GM23248 (cell line): ENCODE data around the gene FAM222B. TPM values are rescaled to one million over a fixed set of nuclear protein-coding genes. Genes with fewer than 3 reads are reported as not detected.

ENCODE experiments used
- DNase-seq: peaks from one replicate; pipeline ENCODE4 v3.0.0-alpha.2; 2015
- H2AFZ ChIP-seq: fragments of 200-600 bp; sonication (generic); 2 replicates; pipeline ENCODE4 v1.6.1; 2016; ENCODE audit warnings: antibody characterized with exemption
- H3F3A ChIP-seq: fragments of 200-600 bp; sonication (generic); 2 replicates; pipeline ENCODE4 v1.6.1; 2016; ENCODE audit warnings: mild to moderate bottlenecking, antibody characterized with exemption, mixed run types; ENCODE audit not compliant: insufficient read depth
- H3K27ac ChIP-seq: fragments of 200-600 bp; sonication (generic); 2 replicates; pipeline ENCODE4 v1.5.1; 2016; ENCODE audit warnings: mild to moderate bottlenecking
- H3K27me3 ChIP-seq: fragments of 200-600 bp; sonication (generic); replicated peaks from 2 replicates; pipeline ENCODE4 v1.6.1; 2016; ENCODE audit warnings: mild to moderate bottlenecking; ENCODE audit not compliant: insufficient read depth
- H3K36me3 ChIP-seq: fragments of 200-600 bp; sonication (generic); 2 replicates; pipeline ENCODE4 v1.6.1; 2016; ENCODE audit warnings: low read depth, mild to moderate bottlenecking
- H3K4me1 ChIP-seq: fragments of 200-600 bp; sonication (generic); 2 replicates; pipeline ENCODE4 v1.6.1; 2016; ENCODE audit warnings: mild to moderate bottlenecking; ENCODE audit not compliant: insufficient read depth
- H3K4me2 ChIP-seq: fragments of 200-600 bp; sonication (generic); one replicate; pipeline ENCODE4 v1.6.1; 2016; ENCODE audit warnings: mild to moderate bottlenecking; ENCODE audit not compliant: unreplicated experiment
- H3K4me3 ChIP-seq: fragments of 200-600 bp; sonication (generic); 2 replicates; pipeline ENCODE4 v1.5.1; 2016; ENCODE audit warnings: mild to moderate bottlenecking
- H3K79me2 ChIP-seq: fragments of 200-600 bp; sonication (generic); 2 replicates; pipeline ENCODE4 v1.6.1; 2016; ENCODE audit warnings: mild to moderate bottlenecking; ENCODE audit not compliant: insufficient read depth
- H3K9ac ChIP-seq: fragments of 200-600 bp; sonication (generic); 2 replicates; pipeline ENCODE4 v1.6.1; 2016; ENCODE audit warnings: mild to moderate bottlenecking
- H3K9me2 ChIP-seq: fragments of 200-600 bp; sonication (generic); 2 replicates; pipeline ENCODE4 v1.6.1; 2016; ENCODE audit warnings: mixed run types, mild to moderate bottlenecking, moderate library complexity; ENCODE audit not compliant: insufficient read depth
- H3K9me3 ChIP-seq: fragments of 200-600 bp; sonication (generic); one replicate; pipeline ENCODE4 v1.6.1; 2017; ENCODE audit warnings: low read depth
- H4K20me1 ChIP-seq: fragments of 200-600 bp; sonication (generic); 2 replicates; pipeline ENCODE4 v1.6.0; 2016; ENCODE audit not compliant: insufficient read depth
- EZH2 ChIP-seq: fragments of 200-600 bp; sonication (generic); IDR thresholded peaks from 2 replicates; pipeline ENCODE4 v1.6.1; 2018; ENCODE audit warnings: antibody characterized with exemption, mild to moderate bottlenecking; ENCODE audit not compliant: insufficient read depth, poor library complexity, severe bottlenecking
- EZH2phosphoT487 ChIP-seq: fragments of 200-600 bp; sonication (generic); IDR thresholded peaks from 2 replicates; pipeline ENCODE4 v1.6.1; 2018; ENCODE audit warnings: antibody characterized with exemption, moderate library complexity, mild to moderate bottlenecking, low read depth; ENCODE audit not compliant: insufficient read depth
- WGBS, 2 experiments: methylation state at CpG; one replicate each; pipeline ENCODE4 v1.1.6; 2015 to 2017; ENCODE audit warnings: low lambda C conversion rate in 2 of 2, low coverage in 1 of 2; ENCODE audit errors: missing lambda C conversion rate in 2 of 2; 5-methylcytosine and 5-hydroxymethylcytosine counted together
- in situ Hi-C: fragments of 300-500 bp; cut with MboI; formaldehyde crosslinking; loops from 2 replicates; pipeline ENCODE4 v1.15.0; 2020
- polyA plus RNA-seq: library from polyadenylated mRNA; unstranded; fragments of >200 nt; fragmentation: Nextera tagmentation; extraction: Ambion mirVana; gene quantifications from 2 replicates; pipeline ENCODE4 v1.2.1, GENCODE V29; 2016
- total RNA-seq: library from RNA; depleted of rRNA; stranded (reverse); fragments of >200 nt; shearing (Covaris generic); gene quantifications from 2 replicates; pipeline ENCODE4 v1.2.3, GENCODE V29; 2014

The FAM222B gene
- total and polyA plus RNA-seq, 2 experiments from 2014 or later = 7.6 to 11.1 TPM

GRCh38 chr17:28875848-28876550, 33.4 kb upstream of the FAM222B start:
- Histone ChIP-seq H2AFZ (no peak overlapping the region), H3K27me3 (no peaks in the 10 kb centered on the region), H3K36me3 (no peaks in the 10 kb centered on the region), H3K9ac (no peak overlapping the region), H3K9me3 (no peaks in the 10 kb centered on the region), H3K9me2 (no peaks in the 10 kb centered on the region), H3K4me1 (no peaks in the 10 kb centered on the region; the same call in 1 of the 2 replicates), H3K4me2 (no peak overlapping the region), H3K4me3 (no peak overlapping the region), H4K20me1 (no peaks in the 10 kb centered on the region), H3K79me2 (no peaks in the 10 kb centered on the region), H3K27ac (no peak overlapping the region), H3F3A (peaks cover 5% of the 10 kb centered on the region; the same call in 1 of the 2 replicates)
- TF ChIP-seq EZH2 (no peak), EZH2phosphoT487 (no peak)
- DNase-seq = no peak
- in situ Hi-C loops = no loop called here
- WGBS, 2 experiments = 48% methylated on average over 1 of the region's 1 CpG

- Histone ChIP-seq H4K20me1 (no peaks in the 10 kb centered on the region), H2AFZ (no peak overlapping the region), H3K27me3 (no peaks in the 10 kb centered on the region), H3K36me3 (no peaks in the 10 kb centered on the region), H3K9me2 (no peaks in the 10 kb centered on the region), H3K9ac (no peak overlapping the region), H3K4me2 (no peak overlapping the region), H3F3A (peaks cover 5% of the 10 kb centered on the region; the same call in 1 of the 2 replicates), H3K27ac (no peak overlapping the region), H3K4me1 (no peaks in the 10 kb centered on the region; the same call in 1 of the 2 replicates), H3K79me2 (no peaks in the 10 kb centered on the region), H3K4me3 (no peak overlapping the region), H3K9me3 (no peaks in the 10 kb centered on the region)
- in situ Hi-C loops = no loop called here
- no peak for TF ChIP-seq EZH2phosphoT487
- TF ChIP-seq EZH2 = no peak
- WGBS, 2 experiments = 64 to 80% methylated on average over 3 of the region's 3 CpGs
- peak; percentile 16 for DNase-seq
Observed at GRCh38 chr17:28874750-28875149, 32.2 kb upstream of the FAM222B start.

GRCh38 chr17:28873839-28874238, 31.2 kb upstream of the FAM222B start:
- DNase-seq = no peak
- Histone ChIP-seq H3K36me3 (no peaks in the 10 kb centered on the region), H4K20me1 (no peaks in the 10 kb centered on the region), H3K9me2 (no peaks in the 10 kb centered on the region), H3K27me3 (no peaks in the 10 kb centered on the region), H3F3A (peaks cover 5% of the 10 kb centered on the region; the same call in 1 of the 2 replicates), H3K9ac (no peak overlapping the region), H3K79me2 (no peaks in the 10 kb centered on the region), H3K4me1 (no peaks in the 10 kb centered on the region; the same call in 1 of the 2 replicates), H2AFZ (no peak overlapping the region), H3K27ac (no peak overlapping the region), H3K4me2 (no peak overlapping the region), H3K4me3 (no peak overlapping the region), H3K9me3 (no peaks in the 10 kb centered on the region)
- in situ Hi-C loops = no loop called here
- 80 to 84% methylated on average over 7 of the region's 7 CpGs for WGBS, 2 experiments
- no peak for TF ChIP-seq EZH2

GRCh38 chr17:28871056-28871579, 28.5 kb upstream of the FAM222B start:
- TF ChIP-seq EZH2 (no peak), EZH2phosphoT487 (no peak)
- peaks cover under 1% of the 10 kb centered on the region; the same call in 1 of the 2 replicates for H3F3A ChIP-seq
- H4K20me1 ChIP-seq = no peaks in the 10 kb centered on the region
- no peaks in the 10 kb centered on the region for H3K36me3 ChIP-seq
- no peak overlapping the region for H3K4me2 ChIP-seq
- no peak overlapping the region for H3K9ac ChIP-seq
- no peak overlapping the region for H3K4me3 ChIP-seq
- no peaks in the 10 kb centered on the region for H3K9me2 ChIP-seq
- H3K27ac ChIP-seq = no peak overlapping the region
- H3K4me1 ChIP-seq = no peaks in the 10 kb centered on the region; the same call in 1 of the 2 replicates
- H3K27me3 ChIP-seq = no peaks in the 10 kb centered on the region
- H3K9me3 ChIP-seq = no peaks in the 10 kb centered on the region
- in situ Hi-C loops = no loop called here
- H2AFZ ChIP-seq = no peak overlapping the region
- 95 to 96% methylated on average over 6 of the region's 6 CpGs for WGBS, 2 experiments
- no peaks in the 10 kb centered on the region for H3K79me2 ChIP-seq
- DNase-seq = no peak
